ENCODE data around the gene CHST13.

Gene CHST13

GRCh38 chr3:126488185-126488584 is 35.8 kb upstream of the CHST13 start:
- no peak for DNase-seq

- no peak for DNase-seq
Observed at GRCh38 chr3:126488886-126489569, 34.9 kb upstream of the CHST13 start.

- DNase-seq, result no peak
Observed at GRCh38 chr3:126490619-126491018, 33.3 kb upstream of the CHST13 start.

GRCh38 chr3:126491221-126492013 is 32.5 kb upstream of the CHST13 start:
- no peak for DNase-seq

GRCh38 chr3:126493051-126493450 is 30.9 kb upstream of the CHST13 start:
- DNase-seq, result peak; percentile 8

GRCh38 chr3:126493739-126494138 is 30.2 kb upstream of the CHST13 start:
- DNase-seq, result peak; percentile 8

- DNase-seq, result no peak
Observed at GRCh38 chr3:126494204-126494969, 29.6 kb upstream of the CHST13 start.

- DNase-seq, result no peak
Observed at GRCh38 chr3:126494970-126495230, 29.1 kb upstream of the CHST13 start.

GRCh38 chr3:126495786-126496185 is 28.2 kb upstream of the CHST13 start:
- no peak for DNase-seq

GRCh38 chr3:126496894-126497850 is 26.8 kb upstream of the CHST13 start:
- no peak for DNase-seq

GRCh38 chr3:126497956-126498355 is 26.0 kb upstream of the CHST13 start:
- no peak for DNase-seq

GRCh38 chr3:126498461-126498860 is 25.5 kb upstream of the CHST13 start:
- DNase-seq, result no peak

- no peak for DNase-seq
Observed at GRCh38 chr3:126498929-126499328, 25.0 kb upstream of the CHST13 start.

- no peak for DNase-seq
Observed at GRCh38 chr3:126499401-126499800, 24.6 kb upstream of the CHST13 start.

GRCh38 chr3:126500016-126500415 is 23.9 kb upstream of the CHST13 start:
- no peak for DNase-seq

- DNase-seq, result no peak
Observed at GRCh38 chr3:126501054-126501453, 22.9 kb upstream of the CHST13 start.

- no peak for DNase-seq
Observed at GRCh38 chr3:126501736-126502135, 22.2 kb upstream of the CHST13 start.

GRCh38 chr3:126502656-126503055 is 21.3 kb upstream of the CHST13 start:
- no peak for DNase-seq

GRCh38 chr3:126503701-126504100 is 20.3 kb upstream of the CHST13 start:
- no peak for DNase-seq

GRCh38 chr3:126507886-126508285 is 16.1 kb upstream of the CHST13 start:
- no peak for DNase-seq

GRCh38 chr3:126508564-126508964 is 15.4 kb upstream of the CHST13 start:
- DNase-seq, result no peak

GRCh38 chr3:126509597-126510307 is 14.2 kb upstream of the CHST13 start:
- no peak for DNase-seq

Measured in activated CD4-positive, alpha-beta T cell treated with anti-CD3 and anti-CD28 coated beads, Interleukin-10, Interleukin-2, amounts not matched to agents 100 ng/mL and 50 ng/mL, durations not matched to agents 16 hours and 8 hours (primary cell).